Endometrium (tissue), 2 donors: ENCODE results near the gene TMEM18.

Source experiments
- FAIRE-seq: peaks from 2 replicates; lab custom pipeline; 2012; peaks lifted over from hg19 to GRCh38; lab: Jason Lieb, UNC
- donor health status: control.
- donor health status: control.

The TMEM18 gene

GRCh38 chr2:618005-618404 lies 59.2 kb downstream of the TMEM18 start:
- no peak for FAIRE-seq
